Liver (tissue), 9 donors: ENCODE data around the gene WBP2. TPM values are rescaled to one million over a fixed set of nuclear protein-coding genes. Genes with fewer than 3 reads are reported as not detected.

Source experiments
- DNase-seq: peaks from one replicate; pipeline ENCODE4 v3.0.0-alpha.2; 2017; ENCODE audit warnings: low spot score
- H3K27ac ChIP-seq, 2 donors: one replicate each; pipeline ENCODE4 v1.7.0; 2013; ENCODE audit warnings: inconsistent platforms in 2 of 2, low read length in 2 of 2, control low read depth in 1 of 2, low read depth in 1 of 2, mild to moderate bottlenecking in 1 of 2
- H3K27me3 ChIP-seq, 4 donors: one replicate each; pipeline versions ENCODE4 v1.6.1 to v1.7.0; 2013; ENCODE audit warnings: low read length in 3 of 4, inconsistent platforms in 1 of 4, mild to moderate bottlenecking in 1 of 4, moderate library complexity in 1 of 4; ENCODE audit not compliant: control insufficient read depth in 4 of 4, insufficient read depth in 4 of 4
- H3K36me3 ChIP-seq, 4 donors: one replicate each; pipeline versions ENCODE4 v1.6.1 to v1.7.0; 2013; ENCODE audit warnings: low read length in 3 of 4, mild to moderate bottlenecking in 3 of 4, low read depth in 1 of 4, moderate library complexity in 1 of 4; ENCODE audit not compliant: control insufficient read depth in 4 of 4, insufficient read depth in 3 of 4
- H3K4me1 ChIP-seq, 4 donors: one replicate each; pipeline versions ENCODE4 v1.6.1 to v1.7.0; 2013; ENCODE audit warnings: low read length in 3 of 4, mild to moderate bottlenecking in 3 of 4, moderate library complexity in 1 of 4; ENCODE audit not compliant: control insufficient read depth in 4 of 4, insufficient read depth in 4 of 4
- H3K4me3 ChIP-seq, 3 donors: one replicate each; pipeline versions ENCODE4 v1.6.1 to v1.7.0; 2013; ENCODE audit warnings: low read length in 3 of 3, control low read depth in 1 of 3, low read depth in 1 of 3, mild to moderate bottlenecking in 1 of 3
- H3K9ac ChIP-seq, 2 donors: one replicate each; pipeline ENCODE4 v1.7.0; 2013; ENCODE audit warnings: low read length in 2 of 2, mild to moderate bottlenecking in 2 of 2, moderate library complexity in 2 of 2, control low read depth in 1 of 2, low read depth in 1 of 2
- H3K9me3 ChIP-seq, 4 donors: one replicate each; pipeline versions ENCODE4 v1.6.1 to v1.7.0; 2013; ENCODE audit warnings: low read length in 3 of 4; ENCODE audit not compliant: control insufficient read depth in 4 of 4
- EGR1 ChIP-seq, 2 donors: IDR thresholded peaks; 2 replicates each; pipeline ENCODE4 v1.6.1; 2016 to 2018; ENCODE audit warnings: antibody characterized with exemption in 2 of 2, low read depth in 2 of 2
- FOXA1 ChIP-seq: IDR thresholded peaks from 2 replicates; pipeline ENCODE4 v1.6.1; 2016; ENCODE audit warnings: antibody characterized with exemption
- FOXA2 ChIP-seq: IDR thresholded peaks from 2 replicates; pipeline ENCODE4 v1.6.1; 2016; ENCODE audit warnings: antibody characterized with exemption
- GABPA ChIP-seq, 2 donors: IDR thresholded peaks in 1 of 2; conservative IDR thresholded peaks in 1 of 2; 2 replicates each; pipeline ENCODE4 v1.6.1; 2016; ENCODE audit warnings: antibody characterized with exemption in 2 of 2, mild to moderate bottlenecking in 1 of 2, moderate library complexity in 1 of 2
- HNF4A ChIP-seq, 2 donors: conservative IDR thresholded peaks; 2 replicates each; pipeline ENCODE4 v1.6.1; 2016; ENCODE audit warnings: antibody characterized with exemption in 2 of 2, mild to moderate bottlenecking in 2 of 2
- HNF4G ChIP-seq: IDR thresholded peaks from 2 replicates; pipeline ENCODE4 v1.6.1; 2016; ENCODE audit warnings: antibody characterized with exemption
- JUND ChIP-seq, 2 donors: IDR thresholded peaks; 2 replicates each; pipeline ENCODE4 v1.6.1; 2016; ENCODE audit warnings: antibody characterized with exemption in 2 of 2
- NR2F2 ChIP-seq: IDR thresholded peaks from 2 replicates; pipeline ENCODE4 v1.6.1; 2016; ENCODE audit warnings: antibody characterized with exemption
- RAD21 ChIP-seq, 2 donors: IDR thresholded peaks; 2 replicates each; pipeline ENCODE4 v1.6.1; 2016; ENCODE audit warnings: antibody characterized with exemption in 2 of 2, mild to moderate bottlenecking in 2 of 2
- RXRA ChIP-seq, 2 donors: IDR thresholded peaks; 2 replicates each; pipeline ENCODE4 v1.6.1; 2017 to 2018; ENCODE audit warnings: antibody characterized with exemption in 2 of 2, mild to moderate bottlenecking in 1 of 2
- SP1 ChIP-seq: IDR thresholded peaks from 2 replicates; pipeline ENCODE4 v1.6.1; 2018; ENCODE audit warnings: antibody characterized with exemption, mild to moderate bottlenecking
- TAF1 ChIP-seq: conservative IDR thresholded peaks from 2 replicates; pipeline ENCODE4 v1.6.1; 2016; ENCODE audit warnings: antibody characterized with exemption, mild to moderate bottlenecking
- YY1 ChIP-seq: IDR thresholded peaks from 2 replicates; pipeline ENCODE4 v1.6.1; 2016; ENCODE audit warnings: antibody characterized with exemption, mild to moderate bottlenecking
- WGBS: extraction: QIAGEN DNeasy Blood & Tissue Kit; methylation state at CpG from one replicate; pipeline ENCODE4 v1.1.7; 2013; 5-methylcytosine and 5-hydroxymethylcytosine counted together
- polyA plus RNA-seq, 2 donors: library from polyadenylated mRNA; stranded (reverse) in 1 of 2; unstranded in 1 of 2; fragments of 200-250 nt in 1 of 2; fragments of >200 nt in 1 of 2; fragmentation: Nextera tagmentation in 1 of 2; extraction: Ambion mirVana in 1 of 2; gene quantifications; one replicate each; pipeline versions ENCODE4 v1.2.1 to v1.2.3, GENCODE V29; 2013 to 2015
- total RNA-seq, 2 donors: library from RNA; depleted of rRNA; stranded (reverse); fragments of >200 nt; gene quantifications; one replicate each; pipeline ENCODE4 v1.2.3, GENCODE V29; 2014
- TF ChIP-seq, protein P1 (sequence below): IDR thresholded peaks from 2 replicates; pipeline ENCODE4 v1.6.1; 2016; ENCODE audit warnings: antibody characterized with exemption
- TF ChIP-seq, protein P2 (sequence below): fragments of 150-350 bp; IDR thresholded peaks from 2 replicates; pipeline ENCODE4 v1.5.1; 2017; ENCODE audit warnings: improper control_type of control experiment, low read depth, low read length; ENCODE audit not compliant: missing input control
- TF ChIP-seq, protein P3 (sequence below): IDR thresholded peaks from 2 replicates; pipeline ENCODE4 v1.6.1; 2016; ENCODE audit warnings: antibody characterized with exemption, mild to moderate bottlenecking
- TF ChIP-seq, protein P4 (sequence below): IDR thresholded peaks from 2 replicates; pipeline ENCODE4 v1.6.1; 2016; ENCODE audit warnings: antibody characterized with exemption
- TF ChIP-seq, protein P5 (sequence below): IDR thresholded peaks from 2 replicates; pipeline ENCODE4 v1.6.1; 2016; ENCODE audit warnings: antibody characterized with exemption
- donor health status: healthy.
- donor health status: healthy.
- donor health status: healthy.
- donor health status: healthy.
- donor health status: healthy.

WBP2 gene
- total and polyA plus RNA-seq, 4 donors, result 29.0 to 99.4 (median 51.6) TPM

DNA sequence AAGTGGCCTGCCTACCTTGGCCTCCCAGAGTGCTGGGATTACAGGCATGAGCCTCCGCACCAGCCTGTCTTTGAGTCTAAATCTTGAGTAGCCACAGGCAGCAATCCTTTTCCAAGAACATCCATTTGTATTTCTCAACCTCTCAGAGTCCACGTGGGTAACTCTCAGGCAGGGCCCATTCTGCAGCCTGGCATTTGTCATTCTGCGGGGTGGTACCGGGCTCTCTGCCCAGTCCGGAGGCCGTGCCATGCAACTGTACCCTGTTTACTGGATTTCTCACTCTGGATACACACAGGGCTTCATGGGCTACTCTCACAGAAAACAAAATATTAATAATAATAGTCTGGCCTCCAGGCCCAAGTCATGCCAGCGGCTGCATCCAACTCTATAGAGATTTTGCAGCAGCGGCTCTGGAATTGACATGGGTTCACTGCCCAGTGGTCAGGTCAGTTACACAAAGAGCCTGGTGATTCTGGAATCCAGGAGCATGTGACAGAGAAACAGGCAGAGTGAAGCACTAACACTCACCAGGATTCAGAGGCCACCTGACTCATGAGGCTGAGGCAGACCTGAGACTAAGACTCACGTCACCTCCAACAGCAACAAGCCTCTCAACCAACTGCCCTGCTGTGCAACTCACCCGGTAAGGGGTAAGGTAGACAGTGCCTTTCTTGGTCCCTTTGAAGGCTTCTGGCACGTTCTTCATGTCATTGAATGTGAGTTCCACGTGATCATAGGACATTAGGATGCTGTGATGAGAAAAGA is 4.0 kb downstream of the WBP2 start:
- peak overlapping the region in 1 of 2 donors; percentile 8 for H3K9ac ChIP-seq
- peak overlapping the region; percentile 77 to 78 for H3K27ac ChIP-seq
- WGBS, result 60% methylated on average over 12 of the region's 12 CpGs
- peaks cover 24 to 45% (median 37%) of the 10 kb centered on the region in 4 donors for H3K36me3 ChIP-seq
- no peaks in the 10 kb centered on the region for H3K27me3 ChIP-seq
- H3K9me3 ChIP-seq, result no peaks in the 10 kb centered on the region
- H3K4me1 ChIP-seq, result peaks cover 2 to 47% (median 29%) of the 10 kb centered on the region in 4 donors
- no peak overlapping the region for H3K4me3 ChIP-seq
- DNase-seq, result no peak
- TF ChIP-seq SP1 (no peak), FOXA2 (no peak), RXRA (IDR thresholded peaks at IDR 0.05) (peak in 1 of 2 donors; percentile 58), EGR1 (IDR thresholded peaks at IDR 0.05; ENCODE audit: low read depth in 2 of 2) (no peak), JUND (IDR thresholded peaks at IDR 0.05) (peak in 1 of 2 donors; percentile 41), FOXA1 (no peak), NR2F2 (no peak), YY1 (peak; percentile 87), HNF4A (conservative IDR thresholded peaks at IDR 0.05) (peak; percentile 35 to 62), RAD21 (IDR thresholded peaks at IDR 0.05) (no peak), GABPA (IDR thresholded peaks at IDR 0.05 in 1 of 2, conservative IDR thresholded peaks at IDR 0.05 in 1 of 2) (no peak), HNF4G (no peak), TAF1 (no peak)
- TF ChIP-seq, protein P1, sequence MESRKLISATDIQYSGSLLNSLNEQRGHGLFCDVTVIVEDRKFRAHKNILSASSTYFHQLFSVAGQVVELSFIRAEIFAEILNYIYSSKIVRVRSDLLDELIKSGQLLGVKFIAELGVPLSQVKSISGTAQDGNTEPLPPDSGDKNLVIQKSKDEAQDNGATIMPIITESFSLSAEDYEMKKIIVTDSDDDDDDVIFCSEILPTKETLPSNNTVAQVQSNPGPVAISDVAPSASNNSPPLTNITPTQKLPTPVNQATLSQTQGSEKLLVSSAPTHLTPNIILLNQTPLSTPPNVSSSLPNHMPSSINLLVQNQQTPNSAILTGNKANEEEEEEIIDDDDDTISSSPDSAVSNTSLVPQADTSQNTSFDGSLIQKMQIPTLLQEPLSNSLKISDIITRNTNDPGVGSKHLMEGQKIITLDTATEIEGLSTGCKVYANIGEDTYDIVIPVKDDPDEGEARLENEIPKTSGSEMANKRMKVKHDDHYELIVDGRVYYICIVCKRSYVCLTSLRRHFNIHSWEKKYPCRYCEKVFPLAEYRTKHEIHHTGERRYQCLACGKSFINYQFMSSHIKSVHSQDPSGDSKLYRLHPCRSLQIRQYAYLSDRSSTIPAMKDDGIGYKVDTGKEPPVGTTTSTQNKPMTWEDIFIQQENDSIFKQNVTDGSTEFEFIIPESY, result no peak
- TF ChIP-seq, protein P2, sequence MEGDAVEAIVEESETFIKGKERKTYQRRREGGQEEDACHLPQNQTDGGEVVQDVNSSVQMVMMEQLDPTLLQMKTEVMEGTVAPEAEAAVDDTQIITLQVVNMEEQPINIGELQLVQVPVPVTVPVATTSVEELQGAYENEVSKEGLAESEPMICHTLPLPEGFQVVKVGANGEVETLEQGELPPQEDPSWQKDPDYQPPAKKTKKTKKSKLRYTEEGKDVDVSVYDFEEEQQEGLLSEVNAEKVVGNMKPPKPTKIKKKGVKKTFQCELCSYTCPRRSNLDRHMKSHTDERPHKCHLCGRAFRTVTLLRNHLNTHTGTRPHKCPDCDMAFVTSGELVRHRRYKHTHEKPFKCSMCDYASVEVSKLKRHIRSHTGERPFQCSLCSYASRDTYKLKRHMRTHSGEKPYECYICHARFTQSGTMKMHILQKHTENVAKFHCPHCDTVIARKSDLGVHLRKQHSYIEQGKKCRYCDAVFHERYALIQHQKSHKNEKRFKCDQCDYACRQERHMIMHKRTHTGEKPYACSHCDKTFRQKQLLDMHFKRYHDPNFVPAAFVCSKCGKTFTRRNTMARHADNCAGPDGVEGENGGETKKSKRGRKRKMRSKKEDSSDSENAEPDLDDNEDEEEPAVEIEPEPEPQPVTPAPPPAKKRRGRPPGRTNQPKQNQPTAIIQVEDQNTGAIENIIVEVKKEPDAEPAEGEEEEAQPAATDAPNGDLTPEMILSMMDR, result no peak
- TF ChIP-seq, protein P3, sequence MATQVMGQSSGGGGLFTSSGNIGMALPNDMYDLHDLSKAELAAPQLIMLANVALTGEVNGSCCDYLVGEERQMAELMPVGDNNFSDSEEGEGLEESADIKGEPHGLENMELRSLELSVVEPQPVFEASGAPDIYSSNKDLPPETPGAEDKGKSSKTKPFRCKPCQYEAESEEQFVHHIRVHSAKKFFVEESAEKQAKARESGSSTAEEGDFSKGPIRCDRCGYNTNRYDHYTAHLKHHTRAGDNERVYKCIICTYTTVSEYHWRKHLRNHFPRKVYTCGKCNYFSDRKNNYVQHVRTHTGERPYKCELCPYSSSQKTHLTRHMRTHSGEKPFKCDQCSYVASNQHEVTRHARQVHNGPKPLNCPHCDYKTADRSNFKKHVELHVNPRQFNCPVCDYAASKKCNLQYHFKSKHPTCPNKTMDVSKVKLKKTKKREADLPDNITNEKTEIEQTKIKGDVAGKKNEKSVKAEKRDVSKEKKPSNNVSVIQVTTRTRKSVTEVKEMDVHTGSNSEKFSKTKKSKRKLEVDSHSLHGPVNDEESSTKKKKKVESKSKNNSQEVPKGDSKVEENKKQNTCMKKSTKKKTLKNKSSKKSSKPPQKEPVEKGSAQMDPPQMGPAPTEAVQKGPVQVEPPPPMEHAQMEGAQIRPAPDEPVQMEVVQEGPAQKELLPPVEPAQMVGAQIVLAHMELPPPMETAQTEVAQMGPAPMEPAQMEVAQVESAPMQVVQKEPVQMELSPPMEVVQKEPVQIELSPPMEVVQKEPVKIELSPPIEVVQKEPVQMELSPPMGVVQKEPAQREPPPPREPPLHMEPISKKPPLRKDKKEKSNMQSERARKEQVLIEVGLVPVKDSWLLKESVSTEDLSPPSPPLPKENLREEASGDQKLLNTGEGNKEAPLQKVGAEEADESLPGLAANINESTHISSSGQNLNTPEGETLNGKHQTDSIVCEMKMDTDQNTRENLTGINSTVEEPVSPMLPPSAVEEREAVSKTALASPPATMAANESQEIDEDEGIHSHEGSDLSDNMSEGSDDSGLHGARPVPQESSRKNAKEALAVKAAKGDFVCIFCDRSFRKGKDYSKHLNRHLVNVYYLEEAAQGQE, result peak; percentile 30
- TF ChIP-seq, protein P4, sequence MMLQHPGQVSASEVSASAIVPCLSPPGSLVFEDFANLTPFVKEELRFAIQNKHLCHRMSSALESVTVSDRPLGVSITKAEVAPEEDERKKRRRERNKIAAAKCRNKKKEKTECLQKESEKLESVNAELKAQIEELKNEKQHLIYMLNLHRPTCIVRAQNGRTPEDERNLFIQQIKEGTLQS, result no peak
- TF ChIP-seq, protein P5, sequence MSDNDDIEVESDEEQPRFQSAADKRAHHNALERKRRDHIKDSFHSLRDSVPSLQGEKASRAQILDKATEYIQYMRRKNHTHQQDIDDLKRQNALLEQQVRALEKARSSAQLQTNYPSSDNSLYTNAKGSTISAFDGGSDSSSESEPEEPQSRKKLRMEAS, result peak; percentile 52
